ENCODE results near the gene TRPV2.

The TRPV2 gene

DNA sequence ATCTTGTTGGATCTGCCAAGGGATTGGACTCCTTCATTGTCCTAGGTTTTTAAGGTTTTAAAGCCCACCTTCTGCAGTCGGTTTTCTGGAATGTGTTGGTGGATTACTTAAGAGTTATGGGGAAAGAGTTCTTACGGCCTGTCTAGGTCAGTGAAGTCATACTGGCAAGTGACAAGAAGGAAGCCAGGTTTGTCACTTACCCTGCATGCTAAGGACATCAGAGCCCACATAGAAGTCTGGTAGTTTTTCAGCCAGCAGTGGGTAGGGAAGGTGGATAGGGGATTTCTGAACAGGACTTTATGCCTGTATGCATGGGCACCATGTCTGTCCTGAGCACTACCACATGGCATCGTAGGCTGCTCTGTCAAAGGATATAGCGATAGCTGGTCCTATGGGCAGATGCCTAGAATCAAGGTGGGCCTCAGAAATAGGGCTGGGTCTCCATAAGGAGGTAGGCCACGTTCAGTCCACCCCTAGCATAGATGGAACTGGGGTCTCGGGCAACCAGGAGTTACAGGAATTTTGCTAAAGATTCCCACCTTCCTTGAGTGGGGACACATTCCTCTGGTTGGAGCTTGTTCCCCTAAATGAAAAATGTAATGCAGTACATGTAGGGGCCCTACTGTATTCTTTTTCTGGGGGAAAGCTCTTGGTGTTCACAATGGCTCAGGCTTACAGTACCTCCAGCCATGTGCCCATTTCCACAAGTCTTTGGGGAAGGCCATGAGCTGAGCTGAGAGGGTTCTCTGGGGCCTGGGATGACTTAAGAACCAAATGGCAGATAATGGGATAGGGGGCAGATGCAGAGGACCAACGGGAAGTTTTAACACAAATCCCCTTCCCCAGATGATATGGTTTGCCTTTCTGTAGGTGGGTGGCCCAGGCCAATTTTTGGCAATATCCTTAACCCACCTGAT is 27.5 kb downstream of the TRPV2 start:
- CTCF ChIA-PET, result interaction anchor here (4.0 kb wide), 1 partner anchor 9 kb away, joined by 27 read pairs; no protein-coding TSS in a partner anchor
- POLR2A ChIA-PET, result interaction anchor here (0.7 to 8.5 kb wide), 11 partner anchors 9 to 93 kb away, joined by 3 to 175 read pairs (median 4); partner anchors contain the start of gene UBB
- TF ChIP-seq ELF4 (IDR thresholded peaks at IDR 0.05), result peak; percentile 45; the same call in 1 of the 2 replicates
- no peak for TF ChIP-seq NFRKB (IDR thresholded peaks at IDR 0.05)
- peak; percentile 28 for TF ChIP-seq L3MBTL2 (conservative IDR thresholded peaks at IDR 0.05)
- DNase-seq (ENCODE audit: extremely low spot score), result no peak

DNA sequence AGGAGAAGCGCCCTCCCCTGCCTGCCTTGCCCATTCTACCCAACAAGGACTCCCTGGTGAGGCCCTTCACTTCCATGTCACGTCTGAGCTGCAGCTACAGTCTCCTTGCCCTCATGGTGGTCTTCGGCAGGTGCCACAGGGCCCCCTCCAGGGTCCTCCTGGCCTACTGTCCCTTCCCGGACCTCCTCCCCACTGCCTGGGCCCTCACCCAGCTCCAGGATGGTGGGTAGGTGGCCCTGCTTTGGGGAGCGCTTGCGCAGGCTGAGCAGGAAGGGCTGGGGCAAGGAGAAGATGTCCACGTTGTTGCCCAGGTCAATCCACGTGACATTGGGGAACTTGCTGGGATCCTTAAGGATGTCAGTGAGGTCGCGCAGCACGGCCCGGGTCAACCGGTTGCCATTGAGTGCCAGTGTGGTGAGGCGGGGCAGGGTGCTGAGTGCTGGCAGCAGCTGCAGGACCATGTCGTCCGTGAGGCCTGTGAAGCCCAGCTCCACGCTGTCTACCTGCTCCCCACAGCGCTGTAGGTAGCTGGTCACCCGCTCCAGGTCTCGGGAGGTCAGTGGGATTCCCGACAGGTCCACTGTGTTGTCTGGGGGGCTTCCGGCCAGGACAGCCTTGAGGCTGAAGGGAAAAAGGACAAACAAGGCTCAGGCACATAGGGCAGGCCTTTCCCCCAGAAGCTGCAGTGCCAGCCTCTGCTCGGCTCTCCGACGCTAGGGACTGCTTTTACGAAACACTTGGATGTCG is 28.3 kb downstream of the TRPV2 start:
- no peak for DNase-seq (ENCODE audit: extremely low spot score)
- no peak for TF ChIP-seq ZNF384 (IDR thresholded peaks at IDR 0.05)
- TF ChIP-seq, protein P1, sequence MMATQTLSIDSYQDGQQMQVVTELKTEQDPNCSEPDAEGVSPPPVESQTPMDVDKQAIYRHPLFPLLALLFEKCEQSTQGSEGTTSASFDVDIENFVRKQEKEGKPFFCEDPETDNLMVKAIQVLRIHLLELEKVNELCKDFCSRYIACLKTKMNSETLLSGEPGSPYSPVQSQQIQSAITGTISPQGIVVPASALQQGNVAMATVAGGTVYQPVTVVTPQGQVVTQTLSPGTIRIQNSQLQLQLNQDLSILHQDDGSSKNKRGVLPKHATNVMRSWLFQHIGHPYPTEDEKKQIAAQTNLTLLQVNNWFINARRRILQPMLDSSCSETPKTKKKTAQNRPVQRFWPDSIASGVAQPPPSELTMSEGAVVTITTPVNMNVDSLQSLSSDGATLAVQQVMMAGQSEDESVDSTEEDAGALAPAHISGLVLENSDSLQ (IDR thresholded peaks at IDR 0.05), result no peak
- TF ChIP-seq L3MBTL2 (conservative IDR thresholded peaks at IDR 0.05), result no peak
- TF ChIP-seq ELF4 (IDR thresholded peaks at IDR 0.05), result 0 out of 2 replicates have a peak, but pooled peaks have one; percentile 6
- no peak for TF ChIP-seq CTBP1 (IDR thresholded peaks at IDR 0.05; ENCODE audit: borderline replicate concordance)
- ChIA-PET CTCF (interaction anchor here (0.6 to 4.0 kb wide), 5 partner anchors 9 to 243 kb away, joined by 3 to 27 read pairs (median 4); no protein-coding TSS in a partner anchor), POLR2A (interaction anchor here (0.7 to 6.4 kb wide), 12 partner anchors 8 to 92 kb away, joined by 3 to 107 read pairs (median 4); partner anchors contain the start of gene UBB)

DNA sequence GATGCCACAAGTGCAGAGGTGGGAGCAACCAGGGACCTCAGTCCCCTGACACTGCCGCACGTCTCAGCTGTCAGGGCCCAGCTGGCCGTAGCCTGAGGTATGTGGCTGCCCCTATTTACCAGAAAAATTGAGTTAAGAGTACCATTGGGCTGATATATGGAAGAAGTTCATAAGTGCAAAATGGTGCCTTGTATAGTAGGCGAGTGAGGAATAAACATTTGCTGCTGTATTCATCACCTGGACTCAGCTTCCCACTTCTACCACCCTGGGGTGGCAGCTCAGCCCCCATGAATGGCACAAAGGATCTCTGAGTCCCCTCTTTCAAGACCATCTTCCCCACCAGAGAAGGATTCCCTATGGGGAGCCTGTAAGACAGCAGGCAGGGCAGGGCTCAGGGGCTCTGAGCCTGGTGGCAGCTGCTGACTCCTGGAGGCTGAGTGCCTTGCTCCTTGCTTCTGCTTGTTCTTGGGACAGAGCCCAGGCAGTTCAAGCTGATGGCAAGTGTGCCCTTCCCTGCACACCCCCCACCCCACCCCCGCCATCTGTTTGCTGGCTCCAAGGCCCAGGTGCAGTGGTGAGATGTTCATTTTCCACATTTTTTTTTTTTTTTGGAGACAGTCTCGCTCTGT is 29.0 kb downstream of the TRPV2 start:
- ChIA-PET POLR2A (interaction anchor here (0.7 to 1.5 kb wide), 5 partner anchors 8 to 92 kb away, joined by 3 to 5 read pairs (median 4); no protein-coding TSS in a partner anchor), CTCF (interaction anchor here (0.6 to 1.4 kb wide), 5 partner anchors 8 to 243 kb away, joined by 3 to 5 read pairs (median 3); no protein-coding TSS in a partner anchor)
- TF ChIP-seq CTBP1 (IDR thresholded peaks at IDR 0.05; ENCODE audit: borderline replicate concordance) (no peak), ELF4 (IDR thresholded peaks at IDR 0.05) (0 out of 2 replicates have a peak, but pooled peaks have one; percentile 4)
- no peak for DNase-seq (ENCODE audit: extremely low spot score)

DNA sequence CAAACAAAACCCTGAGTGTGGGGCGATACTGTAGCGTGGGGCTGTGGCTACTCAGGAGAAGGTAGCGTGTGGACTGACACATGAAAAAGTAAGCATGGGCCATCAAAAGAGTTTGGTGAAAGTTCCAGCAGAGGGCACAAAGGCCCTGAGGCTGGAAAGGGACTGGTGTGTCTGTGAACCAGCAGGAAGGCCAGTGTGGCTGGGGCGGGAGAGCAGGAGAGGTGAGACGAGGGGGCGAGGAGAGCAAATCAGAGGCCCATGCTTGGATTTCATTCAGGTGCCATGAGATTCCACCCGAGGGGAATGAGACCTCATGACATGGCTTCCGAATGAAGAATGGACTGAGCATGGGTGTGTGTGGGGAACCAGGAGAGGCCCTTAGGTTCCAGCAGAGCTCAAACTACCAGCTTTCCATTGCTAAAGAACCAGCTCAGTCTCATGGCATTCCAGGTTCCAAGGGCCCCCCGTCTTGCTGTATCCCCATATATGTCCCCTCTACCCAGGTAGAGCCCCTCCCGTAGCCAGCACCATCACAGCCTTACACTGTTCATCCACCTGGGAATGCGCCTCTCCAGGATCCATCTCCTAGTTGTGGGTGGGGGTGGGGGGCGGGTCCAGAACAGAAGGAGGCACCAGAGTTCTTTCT is 31.1 kb downstream of the TRPV2 start:
- no peak for TF ChIP-seq FOXA1 (IDR thresholded peaks at IDR 0.05)
- no peak for TF ChIP-seq CTBP1 (IDR thresholded peaks at IDR 0.05; ENCODE audit: borderline replicate concordance)
- no peak for TF ChIP-seq L3MBTL2 (conservative IDR thresholded peaks at IDR 0.05)
- TF ChIP-seq HDGF (IDR thresholded peaks at IDR 0.05; ENCODE audit: borderline replicate concordance), result no peak
- no peak for TF ChIP-seq TARDBP (IDR thresholded peaks at IDR 0.05)
- TF ChIP-seq BHLHE40 (IDR thresholded peaks at IDR 0.05; ENCODE audit: borderline replicate concordance), result no peak
- TF ChIP-seq SUZ12 (IDR thresholded peaks at IDR 0.05), result no peak
- TF ChIP-seq, protein P1 (IDR thresholded peaks at IDR 0.05), result no peak
- TF ChIP-seq NFRKB (IDR thresholded peaks at IDR 0.05), result no peak
- TF ChIP-seq FOXK2 (IDR thresholded peaks at IDR 0.05), result no peak
- no peak for TF ChIP-seq LEF1 (IDR thresholded peaks at IDR 0.05; ENCODE audit: borderline replicate concordance)
- no peak for TF ChIP-seq SP1 (IDR thresholded peaks at IDR 0.05)
- no peak for TF ChIP-seq ARNT (IDR thresholded peaks at IDR 0.05)
- no peak for TF ChIP-seq ZNF384 (IDR thresholded peaks at IDR 0.05)
- TF ChIP-seq FOXM1 (IDR thresholded peaks at IDR 0.05; ENCODE audit: borderline replicate concordance), result no peak
- no peak for TF ChIP-seq ELF4 (IDR thresholded peaks at IDR 0.05)
- POLR2A ChIA-PET, result interaction anchor here (1.5 to 10.5 kb wide), 2 partner anchors 6 to 89 kb away, joined by 5 to 107 read pairs; no protein-coding TSS in a partner anchor
- DNase-seq (ENCODE audit: extremely low spot score), result no peak
- CTCF ChIA-PET, result no interaction called here

DNA sequence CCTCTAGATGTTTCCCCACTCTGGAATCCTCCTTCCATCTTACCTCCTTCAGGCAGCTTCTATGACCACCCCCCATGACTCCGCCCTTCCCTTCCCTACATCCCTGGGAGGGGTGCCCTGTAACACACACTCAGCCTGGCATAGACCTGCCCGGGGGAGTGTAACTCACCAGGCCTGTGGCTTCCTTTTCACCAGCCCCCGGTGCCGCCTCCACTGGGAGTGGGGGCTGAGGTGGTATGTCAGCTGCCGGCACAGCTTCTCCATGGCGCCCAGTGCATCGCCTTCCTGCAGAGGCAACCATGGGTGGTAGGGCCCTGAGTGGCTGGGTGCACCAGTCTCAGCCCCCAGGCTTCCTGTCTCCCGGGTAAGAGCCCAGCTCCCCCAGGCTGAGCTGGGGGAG is 32.3 kb downstream of the TRPV2 start:
- CTCF ChIA-PET, result no interaction called here
- POLR2A ChIA-PET, result interaction anchor here (1.1 to 10.5 kb wide), 2 partner anchors 7 to 67 kb away, joined by 3 to 107 read pairs; partner anchors contain the start of gene UBB
- TF ChIP-seq BHLHE40 (IDR thresholded peaks at IDR 0.05; ENCODE audit: borderline replicate concordance) (no peak), LEF1 (IDR thresholded peaks at IDR 0.05; ENCODE audit: borderline replicate concordance) (no peak), SP1 (IDR thresholded peaks at IDR 0.05) (no peak), FOXA1 (IDR thresholded peaks at IDR 0.05) (no peak), L3MBTL2 (conservative IDR thresholded peaks at IDR 0.05) (no peak), NFRKB (IDR thresholded peaks at IDR 0.05) (no peak), ELF4 (IDR thresholded peaks at IDR 0.05) (no peak), SUZ12 (IDR thresholded peaks at IDR 0.05) (no peak), ZNF384 (IDR thresholded peaks at IDR 0.05) (no peak), FOXM1 (IDR thresholded peaks at IDR 0.05; ENCODE audit: borderline replicate concordance) (no peak), TARDBP (IDR thresholded peaks at IDR 0.05) (no peak), HDGF (IDR thresholded peaks at IDR 0.05; ENCODE audit: borderline replicate concordance) (no peak), FOXK2 (IDR thresholded peaks at IDR 0.05) (no peak), ARNT (IDR thresholded peaks at IDR 0.05) (no peak), CTBP1 (IDR thresholded peaks at IDR 0.05; ENCODE audit: borderline replicate concordance) (no peak)
- TF ChIP-seq, protein P1 (IDR thresholded peaks at IDR 0.05), result no peak
- no peak for DNase-seq (ENCODE audit: extremely low spot score)

Measured in HEK293T (cell line).